Chondrocyte (in vitro differentiated cells): Measurements from ENCODE around the gene OXNAD1. TPM values are rescaled to one million over a fixed set of nuclear protein-coding genes. Genes with fewer than 3 reads are reported as not detected.

ENCODE experiments used
- DNase-seq: peaks from one replicate; pipeline ENCODE4 v3.0.0; 2021; ENCODE audit warnings: mixed read lengths, low spot score
- H3K27ac Mint-ChIP-seq: one replicate; pipeline ENCODE4 v1.8.0; 2021; ENCODE audit warnings: mild to moderate bottlenecking, moderate library complexity, mixed read lengths; ENCODE audit not compliant: unreplicated experiment
- H3K27me3 Mint-ChIP-seq: 2 replicates; pipeline ENCODE4 v1.8.0; 2021; ENCODE audit warnings: low read depth, mixed read lengths
- H3K36me3 Mint-ChIP-seq: 2 replicates; pipeline ENCODE4 v1.8.0; 2021; ENCODE audit warnings: low read depth, mixed read lengths
- H3K4me1 Mint-ChIP-seq: 2 replicates; pipeline ENCODE4 v1.8.0; 2021; ENCODE audit warnings: low read depth, mild to moderate bottlenecking, mixed read lengths
- H3K4me3 Mint-ChIP-seq: one replicate; pipeline ENCODE4 v1.8.0; 2021; ENCODE audit warnings: mild to moderate bottlenecking, moderate library complexity, mixed read lengths; ENCODE audit not compliant: unreplicated experiment
- H3K9me3 Mint-ChIP-seq: 2 replicates; pipeline ENCODE4 v1.8.0; 2021; ENCODE audit warnings: low read depth, mixed read lengths
- CTCF ChIP-seq: fragments of 200-600 bp; sonication (generic); IDR thresholded peaks from 2 replicates; pipeline ENCODE4 v1.5.0; 2021; ENCODE audit warnings: antibody characterized with exemption, mild to moderate bottlenecking, moderate library complexity
- total RNA-seq: library from RNA; stranded (reverse); gene quantifications from 3 replicates; pipeline ENCODE4 v1.2.1, GENCODE V29; 2021

The OXNAD1 gene
- total RNA-seq, 1 donor from 2014 or later: 6.7 TPM

- Mint-ChIP-seq H3K36me3 (peaks cover 29% of the 10 kb centered on the region), H3K27ac (no peak overlapping the region), H3K27me3 (no peaks in the 10 kb centered on the region), H3K9me3 (peaks cover 29% of the 10 kb centered on the region), H3K4me1 (peaks cover 23% of the 10 kb centered on the region), H3K4me3 (no peak overlapping the region)
- no peak for TF ChIP-seq CTCF
- DNase-seq: no peak
Observed at GRCh38 chr3:16331319-16331883, 66.4 kb downstream of the OXNAD1 start.

- H3K4me3 Mint-ChIP-seq: no peak overlapping the region
- H3K9me3 Mint-ChIP-seq: peaks cover 29% of the 10 kb centered on the region
Observed at GRCh38 chr3:16332904-16333426, 68.0 kb downstream of the OXNAD1 start.

GRCh38 chr3:16334909-16335308 is 69.9 kb downstream of the OXNAD1 start:
- H3K9me3 Mint-ChIP-seq: peaks cover 29% of the 10 kb centered on the region
- H3K27me3 Mint-ChIP-seq: no peaks in the 10 kb centered on the region
- H3K27ac Mint-ChIP-seq: peak overlapping the region; percentile 45
- no peak overlapping the region for H3K4me3 Mint-ChIP-seq
- TF ChIP-seq CTCF: no peak
- H3K36me3 Mint-ChIP-seq: peaks cover 31% of the 10 kb centered on the region
- DNase-seq: no peak
- H3K4me1 Mint-ChIP-seq: peaks cover 31% of the 10 kb centered on the region

More at GRCh38 chr3:16332904-16333426, 68.0 kb downstream of the OXNAD1 start:
- no peaks in the 10 kb centered on the region for H3K27me3 Mint-ChIP-seq
- H3K4me1 Mint-ChIP-seq: peaks cover 23% of the 10 kb centered on the region
- peaks cover 30% of the 10 kb centered on the region for H3K36me3 Mint-ChIP-seq
- DNase-seq: no peak
- peak overlapping the region; percentile 69 for H3K27ac Mint-ChIP-seq
- no peak for TF ChIP-seq CTCF

GRCh38 chr3:16335333-16335732 is 70.3 kb downstream of the OXNAD1 start:
- Mint-ChIP-seq H3K27ac (no peak overlapping the region), H3K4me1 (peaks cover 31% of the 10 kb centered on the region)

More at GRCh38 chr3:16335333-16335732, 70.3 kb downstream of the OXNAD1 start:
- H3K27me3 Mint-ChIP-seq: no peaks in the 10 kb centered on the region
- H3K9me3 Mint-ChIP-seq: peaks cover 29% of the 10 kb centered on the region
- H3K36me3 Mint-ChIP-seq: peaks cover 31% of the 10 kb centered on the region
- no peak for DNase-seq
- TF ChIP-seq CTCF: no peak
- no peak overlapping the region for H3K4me3 Mint-ChIP-seq
